Sigmoid colon (tissue), 4 donors: ENCODE measurements around the gene PADI2.

Source experiments
- CTCF ChIP-seq, 4 experiments: fragments of 450-650 bp in 3 of 4; fragments of 200-600 bp in 1 of 4; IDR thresholded peaks; one replicate each; pipeline ENCODE4 v1.5.1; 2016 to 2019; ENCODE audit warnings: antibody characterized with exemption in 4 of 4, mild to moderate bottlenecking in 3 of 4, moderate library complexity in 2 of 4
- EP300 ChIP-seq, 4 donors: sonication (generic); formaldehyde crosslinking; IDR thresholded peaks; one replicate each; pipeline ENCODE4 v1.6.1; 2017; ENCODE audit warnings: antibody characterized with exemption in 4 of 4
- POLR2A ChIP-seq, 2 donors: fragments of 450-650 bp; IDR thresholded peaks; one replicate each; pipeline ENCODE4 v1.6.1; 2016; ENCODE audit warnings: antibody characterized with exemption in 2 of 2, mild to moderate bottlenecking in 2 of 2, moderate library complexity in 2 of 2
- POLR2AphosphoS5 ChIP-seq, 4 donors: sonication (generic); formaldehyde crosslinking; IDR thresholded peaks; one replicate each; pipeline ENCODE4 v1.6.1; 2017; ENCODE audit warnings: antibody characterized with exemption in 4 of 4

GRCh38 chr1:17162941-17163340 is 43.7 kb upstream of the PADI2 start:
- TF ChIP-seq CTCF (IDR thresholded peaks at IDR 0.05) (no peak), POLR2A (IDR thresholded peaks at IDR 0.05) (no peak), POLR2AphosphoS5 (IDR thresholded peaks at IDR 0.05) (no peak), EP300 (IDR thresholded peaks at IDR 0.05) (no peak)
